Skeletal muscle tissue (tissue), 4 donors: ENCODE measurements around the gene RFXANK. TPM values are rescaled to one million over a fixed set of nuclear protein-coding genes. Genes with fewer than 3 reads are reported as not detected.

Source experiments
- H3K27ac ChIP-seq: one replicate; pipeline ENCODE4 v1.7.0; 2013; ENCODE audit warnings: mild to moderate bottlenecking, low read depth, low read length, inconsistent platforms
- H3K27me3 ChIP-seq, 3 donors: one replicate each; pipeline ENCODE4 v1.7.0; 2013; ENCODE audit warnings: low read length in 3 of 3; ENCODE audit not compliant: control insufficient read depth in 3 of 3, insufficient read depth in 3 of 3
- H3K36me3 ChIP-seq, 3 donors: one replicate each; pipeline ENCODE4 v1.7.0; 2013; ENCODE audit warnings: low read length in 3 of 3; ENCODE audit not compliant: control insufficient read depth in 3 of 3, insufficient read depth in 3 of 3
- H3K4me1 ChIP-seq, 3 donors: one replicate each; pipeline ENCODE4 v1.7.0; 2013; ENCODE audit warnings: low read length in 3 of 3, mild to moderate bottlenecking in 3 of 3; ENCODE audit not compliant: control insufficient read depth in 3 of 3, insufficient read depth in 3 of 3
- H3K4me3 ChIP-seq, 3 donors: one replicate each; pipeline ENCODE4 v1.7.0; 2013; ENCODE audit warnings: low read length in 3 of 3
- H3K9ac ChIP-seq, 3 donors: one replicate each; pipeline ENCODE4 v1.7.0; 2013; ENCODE audit warnings: low read length in 3 of 3, mild to moderate bottlenecking in 3 of 3, moderate library complexity in 2 of 3, low read depth in 1 of 3
- H3K9me3 ChIP-seq, 3 donors: one replicate each; pipeline ENCODE4 v1.7.0; 2013; ENCODE audit warnings: low read length in 3 of 3; ENCODE audit not compliant: control insufficient read depth in 3 of 3
- total RNA-seq: library from RNA; depleted of rRNA; stranded (reverse); fragments of >200 nt; gene quantifications from one replicate; pipeline ENCODE4 v1.2.3, GENCODE V29; 2014
- donor health status: Osteomylitis.

RFXANK gene
- total RNA-seq, 1 donor from 2014 or later, result 56.9 TPM

DNA sequence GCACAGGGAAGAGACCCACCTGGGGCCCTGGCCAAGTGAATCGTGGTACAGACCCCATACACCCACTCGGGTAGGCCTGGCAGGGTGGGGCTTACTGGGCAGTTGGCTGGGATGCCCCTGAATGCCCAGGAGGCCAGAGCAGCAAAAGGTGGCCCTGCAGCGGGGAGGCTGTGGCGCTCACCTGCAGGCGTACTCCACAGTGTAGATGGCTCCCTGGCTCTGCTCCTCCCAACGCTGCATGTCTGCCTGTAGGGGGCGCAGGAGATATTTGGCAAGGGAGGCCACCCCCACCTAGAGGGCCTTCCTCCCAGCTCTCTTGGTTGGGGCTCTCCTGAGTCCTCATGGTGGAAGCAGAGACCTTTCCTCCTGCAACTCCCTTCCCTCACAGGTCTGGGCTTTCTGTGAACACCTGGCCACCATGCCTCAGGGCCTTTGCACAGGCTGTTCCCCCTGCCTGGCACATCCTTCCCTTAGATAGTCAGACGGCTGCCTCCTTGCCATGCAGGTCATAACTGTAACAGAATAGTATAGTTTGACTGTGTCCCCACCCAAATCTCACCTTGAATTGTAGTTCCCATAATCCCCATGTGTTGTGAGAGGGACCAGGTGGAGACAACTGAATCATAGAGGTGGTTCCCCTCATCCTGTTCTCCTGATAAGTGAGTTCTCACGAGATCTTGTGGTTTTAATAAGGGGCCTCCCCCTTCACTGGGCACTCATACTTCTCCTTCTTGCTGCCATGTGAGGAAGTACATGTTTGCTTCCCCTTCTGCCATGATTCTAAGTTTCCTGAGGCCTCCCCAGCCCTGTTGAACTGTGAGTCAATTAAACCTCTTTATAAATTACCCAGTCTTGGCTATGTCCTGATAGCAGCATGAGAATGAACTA lies 6.0 kb upstream of the RFXANK start:
- H3K36me3 ChIP-seq, result peaks cover 22 to 28% (median 23%) of the 10 kb centered on the region in 3 donors
- no peak overlapping the region for H3K27ac ChIP-seq
- H3K9me3 ChIP-seq, result no peaks in the 10 kb centered on the region
- H3K4me3 ChIP-seq, result no peak overlapping the region
- no peak overlapping the region for H3K9ac ChIP-seq
- peaks cover 20 to 21% (median 20%) of the 10 kb centered on the region in 3 donors for H3K4me1 ChIP-seq
- H3K27me3 ChIP-seq, result no peaks in the 10 kb centered on the region

DNA sequence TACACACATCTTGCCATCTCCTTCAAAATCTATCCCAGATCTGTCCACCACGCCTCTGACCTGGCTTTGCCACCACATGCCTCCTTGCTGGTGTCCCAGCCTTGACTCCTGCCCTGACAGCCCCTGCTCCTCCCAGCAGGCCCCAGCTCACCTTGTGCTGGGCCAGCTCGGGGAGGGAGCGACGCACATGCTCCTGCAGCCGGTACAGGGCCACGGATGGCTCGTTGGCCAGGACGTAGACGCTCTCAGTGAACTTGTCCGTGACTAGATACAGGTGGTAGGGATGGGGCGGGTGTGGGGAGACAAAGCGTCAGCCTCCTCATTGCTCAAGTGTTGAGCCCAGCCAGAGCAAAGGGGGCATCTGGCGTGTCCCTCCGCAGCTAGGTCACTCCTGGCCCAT lies 5.3 kb upstream of the RFXANK start:
- no peaks in the 10 kb centered on the region for H3K27me3 ChIP-seq
- H3K4me1 ChIP-seq, result peaks cover 22 to 25% (median 24%) of the 10 kb centered on the region in 3 donors
- H3K9me3 ChIP-seq, result no peaks in the 10 kb centered on the region
- peaks cover 18 to 22% (median 20%) of the 10 kb centered on the region in 3 donors for H3K36me3 ChIP-seq
- no peak overlapping the region for H3K27ac ChIP-seq
- H3K9ac ChIP-seq, result no peak overlapping the region
- H3K4me3 ChIP-seq, result no peak overlapping the region

DNA sequence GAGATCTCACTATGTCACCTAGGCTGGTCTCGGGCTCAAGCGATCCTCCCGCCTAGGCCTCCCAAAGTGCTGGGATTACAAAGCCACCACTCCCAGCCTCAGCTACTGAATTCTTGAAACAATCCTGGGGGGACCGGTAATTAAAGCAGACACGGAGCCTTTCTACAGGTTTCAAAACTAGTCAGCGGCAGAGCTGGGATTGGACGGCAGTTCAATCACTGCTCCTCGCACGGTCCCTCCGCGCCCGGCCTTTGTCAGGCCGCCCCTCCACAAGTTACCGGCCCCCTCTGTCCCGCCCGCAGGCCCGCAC lies 335 bp upstream of the RFXANK start:
- Histone ChIP-seq H3K36me3 (peaks cover 3 to 10% (median 4%) of the 10 kb centered on the region in 3 donors), H3K9ac (peak overlapping the region; percentile 99 to 100 (median 100)), H3K9me3 (no peaks in the 10 kb centered on the region), H3K4me1 (peaks cover 35 to 37% (median 37%) of the 10 kb centered on the region in 3 donors), H3K4me3 (peak overlapping the region; percentile 95 to 99 (median 98)), H3K27ac (peak overlapping the region; percentile 99), H3K27me3 (no peaks in the 10 kb centered on the region)

DNA sequence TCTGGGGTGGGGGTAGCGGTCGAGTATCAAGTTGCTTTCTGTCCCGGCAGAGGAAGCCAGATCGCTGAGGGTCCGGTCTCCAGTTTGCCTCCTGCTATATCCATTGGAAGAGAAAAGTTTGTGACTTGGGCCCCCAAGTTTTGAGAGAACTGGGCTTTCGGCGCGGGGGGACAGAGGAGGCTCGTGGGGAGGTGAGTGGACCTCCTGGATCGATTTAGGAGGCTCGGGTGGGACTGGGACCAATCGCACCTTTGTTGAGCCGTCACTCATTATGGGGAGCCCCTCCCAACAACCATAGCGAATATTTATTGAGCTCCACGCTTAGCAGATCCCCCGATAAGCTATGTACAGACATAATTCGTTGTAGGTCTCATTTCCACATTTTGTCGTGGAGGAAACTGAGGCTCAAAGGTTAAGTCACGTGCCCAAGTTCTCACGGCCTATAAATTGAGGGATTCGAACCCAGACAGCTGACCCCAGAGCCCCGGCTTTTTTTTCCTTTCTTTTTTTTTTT lies 909 bp downstream of the RFXANK start:
- Histone ChIP-seq H3K4me3 (peak overlapping the region; percentile 87 to 93 (median 90)), H3K9ac (peak overlapping the region; percentile 89 to 91 (median 90)), H3K27me3 (no peaks in the 10 kb centered on the region), H3K27ac (peak overlapping the region; percentile 99), H3K36me3 (peaks cover 7 to 16% (median 12%) of the 10 kb centered on the region in 3 donors), H3K4me1 (peaks cover 35 to 37% (median 37%) of the 10 kb centered on the region in 3 donors), H3K9me3 (no peaks in the 10 kb centered on the region)

DNA sequence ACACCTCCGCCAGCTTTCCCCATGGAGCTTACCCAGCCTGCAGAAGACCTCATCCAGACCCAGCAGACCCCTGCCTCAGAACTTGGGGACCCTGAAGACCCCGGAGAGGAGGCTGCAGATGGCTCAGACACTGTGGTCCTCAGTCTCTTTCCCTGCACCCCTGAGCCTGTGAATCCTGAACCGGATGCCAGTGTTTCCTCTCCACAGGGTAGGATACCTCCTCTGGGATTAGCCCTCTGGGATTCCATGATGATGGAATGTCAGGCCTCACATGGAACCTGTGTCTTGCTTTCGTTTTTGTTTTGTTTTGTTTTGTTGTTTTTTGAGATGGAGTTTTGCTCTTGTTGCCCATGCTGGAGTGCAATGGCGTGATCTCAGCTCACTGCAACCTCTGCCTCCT lies 1.9 kb downstream of the RFXANK start:
- Histone ChIP-seq H3K9me3 (no peaks in the 10 kb centered on the region), H3K4me1 (peaks cover 35 to 37% (median 37%) of the 10 kb centered on the region in 3 donors), H3K4me3 (peak overlapping the region; percentile 87 to 93 (median 90)), H3K36me3 (peaks cover 17 to 25% (median 22%) of the 10 kb centered on the region in 3 donors), H3K27ac (no peak overlapping the region), H3K9ac (peak overlapping the region; percentile 33 to 91 (median 89)), H3K27me3 (no peaks in the 10 kb centered on the region)

DNA sequence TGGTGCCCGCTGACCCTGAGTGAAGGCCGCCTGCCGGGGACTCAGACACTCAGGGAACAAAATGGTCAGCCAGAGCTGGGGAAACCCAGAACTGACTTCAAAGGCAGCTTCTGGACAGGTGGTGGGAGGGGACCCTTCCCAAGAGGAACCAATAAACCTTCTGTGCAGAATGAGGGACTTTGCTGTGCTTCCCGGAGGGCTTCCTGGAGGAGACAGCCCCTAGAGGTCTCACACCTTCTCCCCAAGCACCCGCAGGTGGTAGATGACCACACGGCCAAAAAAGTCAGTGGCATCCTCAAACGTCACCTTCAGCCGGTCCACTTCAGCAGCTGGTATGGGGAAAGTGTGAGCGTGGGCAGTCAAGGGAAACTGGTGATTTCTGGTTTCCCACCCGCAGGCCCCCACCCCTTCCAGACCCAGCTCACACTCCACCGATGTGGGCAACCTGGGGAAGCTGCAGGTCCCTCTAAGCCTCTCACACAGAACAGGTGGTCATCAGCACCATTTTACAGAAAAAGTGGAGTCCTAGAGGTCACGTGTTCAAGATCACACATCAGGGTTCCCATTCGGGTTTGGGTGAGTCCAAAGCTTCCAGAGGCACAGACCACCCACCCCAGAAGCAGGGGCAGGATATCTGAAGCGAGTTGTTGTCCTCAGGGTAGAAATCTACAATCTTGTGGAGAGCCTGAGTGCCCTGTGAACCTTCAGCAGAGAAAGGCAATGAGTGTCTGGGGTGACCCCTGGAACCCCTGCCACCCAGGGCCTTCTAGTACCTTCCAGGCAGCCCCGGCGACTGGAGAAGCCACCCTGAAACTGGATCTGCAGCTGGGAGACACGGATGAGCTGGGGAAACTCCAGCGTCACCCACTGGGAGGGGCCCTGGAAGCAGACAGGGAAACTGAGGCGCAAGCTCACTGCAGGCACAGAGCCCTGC lies 9.9 kb downstream of the RFXANK start:
- H3K9me3 ChIP-seq, result no peaks in the 10 kb centered on the region
- peaks cover 25 to 33% (median 26%) of the 10 kb centered on the region in 3 donors for H3K36me3 ChIP-seq
- peak overlapping the region; percentile 73 to 86 (median 76) for H3K4me3 ChIP-seq
- H3K9ac ChIP-seq, result peak overlapping the region in 2 of 3 donors; percentile 82 to 90
- no peak overlapping the region for H3K27ac ChIP-seq
- H3K27me3 ChIP-seq, result peaks cover 7 to 14% (median 14%) of the 10 kb centered on the region in 3 donors
- peaks cover 11% of the 10 kb centered on the region in 3 donors for H3K4me1 ChIP-seq

GRCh38 chr19:19202707-19203011 lies 10.6 kb downstream of the RFXANK start:
- Histone ChIP-seq H3K4me3 (peak overlapping the region; percentile 73 to 86 (median 76)), H3K27me3 (peaks cover 13 to 21% (median 21%) of the 10 kb centered on the region in 3 donors), H3K36me3 (peaks cover 22 to 28% (median 22%) of the 10 kb centered on the region in 3 donors), H3K4me1 (peaks cover 11 to 16% (median 11%) of the 10 kb centered on the region in 3 donors), H3K9ac (peak overlapping the region; percentile 82 to 90 (median 88)), H3K27ac (peak overlapping the region; percentile 74), H3K9me3 (no peaks in the 10 kb centered on the region)

DNA sequence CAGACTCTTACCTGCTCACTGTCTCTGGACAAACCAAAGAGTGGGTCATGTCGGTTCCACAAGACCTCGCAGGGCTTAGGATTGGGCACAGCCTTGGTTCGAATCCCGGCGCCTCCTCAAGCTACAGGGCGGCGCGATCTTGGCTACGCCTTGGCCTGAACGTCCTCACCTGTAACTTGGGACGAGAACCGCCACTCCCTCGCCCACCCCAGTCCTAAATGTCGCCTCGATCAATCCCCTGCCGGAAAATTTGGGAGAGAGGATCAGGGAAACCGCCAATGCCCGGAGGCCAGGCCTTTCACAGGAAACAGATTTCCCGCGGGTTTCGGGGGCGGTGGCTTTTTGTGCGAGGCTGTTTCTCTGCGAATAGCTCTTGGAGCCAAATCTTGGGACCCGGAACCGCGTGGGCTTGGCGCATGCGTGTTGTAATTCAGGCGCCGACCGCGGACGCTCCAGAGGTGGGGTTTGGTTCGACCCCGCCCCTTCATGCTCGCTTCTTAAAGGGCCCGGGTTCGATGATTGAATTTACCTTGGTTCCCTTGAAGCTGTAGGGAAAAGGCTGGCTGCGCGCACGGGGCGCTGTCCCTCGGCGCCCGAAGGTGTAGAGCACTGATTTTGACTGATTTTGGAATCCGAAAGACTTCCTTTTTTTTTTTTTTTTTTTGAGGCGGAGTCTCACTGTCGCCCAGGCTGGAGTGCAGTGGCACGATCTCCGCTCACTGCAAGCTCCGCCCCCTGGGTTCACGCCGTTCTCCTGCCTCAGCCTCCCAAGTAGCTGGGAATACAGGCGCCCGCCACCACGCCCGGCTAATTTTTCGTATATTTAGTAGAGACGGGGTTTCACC lies 11.2 kb downstream of the RFXANK start, which contains the start of gene NR2C2AP:
TSS of gene NR2C2AP (minus strand) at position 403 of the 845 bp plus-strand sequence. CDS start at position 49, 354 bp downstream.
- peak within 1 kb of the TSS; percentile 82 to 90 (median 88) for H3K9ac ChIP-seq
- H3K9me3 ChIP-seq, result no peaks in the 10 kb centered on the region
- H3K4me1 ChIP-seq, result peaks cover 11 to 16% (median 11%) of the 10 kb centered on the region in 3 donors
- peaks cover 18 to 25% (median 18%) of the 10 kb centered on the region in 3 donors for H3K36me3 ChIP-seq
- H3K27ac ChIP-seq, result peak within 1 kb of the TSS; percentile 74
- H3K4me3 ChIP-seq, result peak within 1 kb of the TSS; percentile 73 to 86 (median 76)
- peaks cover 13 to 25% (median 24%) of the 10 kb centered on the region in 3 donors for H3K27me3 ChIP-seq

DNA sequence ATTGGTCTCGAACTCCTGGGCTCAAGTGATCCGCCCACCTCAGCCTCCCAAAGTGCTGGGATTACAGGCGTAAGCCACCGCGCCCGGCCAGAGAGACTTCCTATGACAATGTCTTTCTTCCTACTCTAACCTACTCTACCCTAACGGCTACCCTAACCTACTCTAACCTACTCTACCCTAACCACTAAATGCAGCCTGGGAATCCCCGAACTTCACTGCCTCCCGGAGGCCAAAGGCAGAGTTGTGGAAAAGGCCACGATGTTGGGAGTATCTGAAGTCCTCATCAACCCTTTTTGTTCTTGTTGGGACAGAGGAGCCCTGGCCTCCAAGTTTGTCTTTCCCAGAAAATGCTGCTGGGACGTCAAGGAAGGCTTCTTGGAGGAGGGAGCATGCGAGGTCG lies 12.1 kb downstream of the RFXANK start:
- Histone ChIP-seq H3K4me1 (peaks cover 11 to 16% (median 11%) of the 10 kb centered on the region in 3 donors), H3K9me3 (no peaks in the 10 kb centered on the region), H3K27ac (no peak overlapping the region), H3K27me3 (peaks cover 15 to 27% (median 25%) of the 10 kb centered on the region in 3 donors), H3K4me3 (no peak overlapping the region), H3K9ac (no peak overlapping the region), H3K36me3 (peaks cover 8 to 15% (median 8%) of the 10 kb centered on the region in 3 donors)
